Thyroid gland (tissue), 4 donors: Measurements from ENCODE around the gene FAM180B.

Experiments
- POLR2A ChIP-seq, 2 donors: fragments of 450-650 bp; IDR thresholded peaks; one replicate each; pipeline ENCODE4 v1.6.1; 2017; ENCODE audit warnings: antibody characterized with exemption in 2 of 2, mild to moderate bottlenecking in 2 of 2, moderate library complexity in 1 of 2
- TF ChIP-seq, protein P1 (sequence below), 6 experiments: fragments of 200-600 bp in 3 of 6; fragments of 450-650 bp in 3 of 6; sonication (generic) in 3 of 6; IDR thresholded peaks; one replicate each; pipeline ENCODE4 v1.5.1; 2016 to 2019; ENCODE audit warnings: antibody characterized with exemption in 6 of 6, mild to moderate bottlenecking in 2 of 6, inconsistent platforms in 1 of 6, moderate library complexity in 1 of 6

DNA sequence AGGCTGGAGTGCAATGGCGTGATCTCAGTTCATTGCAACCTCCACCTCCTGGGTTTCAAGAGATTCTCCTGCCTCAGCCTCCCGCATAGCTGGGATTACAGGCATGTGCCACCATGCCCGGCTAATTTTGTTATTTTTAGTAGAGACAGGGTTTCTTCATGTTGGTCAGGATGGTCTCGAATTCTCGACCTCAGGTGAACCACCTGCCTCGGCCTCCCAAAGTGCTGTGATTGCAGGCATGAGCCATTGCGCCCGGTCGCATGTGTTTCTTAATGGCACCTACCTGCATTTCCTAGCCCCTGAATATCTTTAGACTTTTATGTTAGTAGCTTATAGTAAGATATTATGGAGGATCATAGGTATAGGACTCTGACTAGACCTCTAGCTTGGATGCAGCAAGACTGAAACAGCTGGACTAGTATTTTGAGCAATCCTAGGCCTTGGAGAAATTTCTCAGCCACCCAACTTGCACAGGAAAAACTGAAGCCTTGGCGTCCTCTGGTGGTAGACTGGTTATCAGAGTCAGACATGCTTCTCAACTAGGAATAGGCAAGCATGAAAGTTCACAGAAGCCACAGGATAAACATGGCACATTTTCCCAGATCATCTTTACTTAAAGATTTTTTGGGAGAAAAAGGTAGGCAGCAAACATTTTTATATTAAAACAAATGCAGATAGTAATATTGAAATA lies 30.4 kb downstream of the FAM180B start:
- TF ChIP-seq, protein P1, sequence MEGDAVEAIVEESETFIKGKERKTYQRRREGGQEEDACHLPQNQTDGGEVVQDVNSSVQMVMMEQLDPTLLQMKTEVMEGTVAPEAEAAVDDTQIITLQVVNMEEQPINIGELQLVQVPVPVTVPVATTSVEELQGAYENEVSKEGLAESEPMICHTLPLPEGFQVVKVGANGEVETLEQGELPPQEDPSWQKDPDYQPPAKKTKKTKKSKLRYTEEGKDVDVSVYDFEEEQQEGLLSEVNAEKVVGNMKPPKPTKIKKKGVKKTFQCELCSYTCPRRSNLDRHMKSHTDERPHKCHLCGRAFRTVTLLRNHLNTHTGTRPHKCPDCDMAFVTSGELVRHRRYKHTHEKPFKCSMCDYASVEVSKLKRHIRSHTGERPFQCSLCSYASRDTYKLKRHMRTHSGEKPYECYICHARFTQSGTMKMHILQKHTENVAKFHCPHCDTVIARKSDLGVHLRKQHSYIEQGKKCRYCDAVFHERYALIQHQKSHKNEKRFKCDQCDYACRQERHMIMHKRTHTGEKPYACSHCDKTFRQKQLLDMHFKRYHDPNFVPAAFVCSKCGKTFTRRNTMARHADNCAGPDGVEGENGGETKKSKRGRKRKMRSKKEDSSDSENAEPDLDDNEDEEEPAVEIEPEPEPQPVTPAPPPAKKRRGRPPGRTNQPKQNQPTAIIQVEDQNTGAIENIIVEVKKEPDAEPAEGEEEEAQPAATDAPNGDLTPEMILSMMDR (IDR thresholded peaks at IDR 0.05): peak; percentile 51 to 90 (median 84)
- no peak for TF ChIP-seq POLR2A (IDR thresholded peaks at IDR 0.05)
